NOMO-1 treated with DMSO at 0.1 percent for 48 hours (cell line): ENCODE results near the gene SYS1.

Source experiments
- DNase-seq: peaks from one replicate; lab custom pipeline; 2025; ENCODE audit not compliant: unreplicated experiment; lab: John Stamatoyannopoulos, UW

SYS1 gene

GRCh38 chr20:45378191-45378590, 15.2 kb downstream of the SYS1 start, which contains the start of gene TP53TG5:
Gene TP53TG5 (minus strand): TSS chr20:45378325. CDS start chr20:45378236, 89 bp downstream.
- no peak for DNase-seq

GRCh38 chr20:45387274-45387673, 24.3 kb downstream of the SYS1 start:
- no peak for DNase-seq

DNA sequence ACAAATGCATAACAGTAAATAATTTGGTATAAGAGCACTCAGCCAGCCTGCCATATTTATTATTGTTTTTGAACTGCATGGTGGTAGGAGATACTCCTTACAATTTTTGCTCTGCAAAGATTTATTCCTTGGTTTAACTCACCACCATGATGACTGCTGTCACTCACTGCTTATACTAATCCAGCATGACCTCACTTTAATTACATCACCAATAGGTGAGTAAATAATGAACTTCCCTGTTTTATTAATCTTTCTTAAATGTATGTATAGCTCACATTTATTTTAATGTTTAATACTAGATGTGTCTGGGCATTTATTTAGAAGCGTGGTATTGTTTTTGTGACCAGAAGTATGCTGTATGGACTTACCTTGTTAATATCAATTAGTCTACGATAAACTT, 28.0 kb downstream of the SYS1 start:
- no peak for DNase-seq

DNA sequence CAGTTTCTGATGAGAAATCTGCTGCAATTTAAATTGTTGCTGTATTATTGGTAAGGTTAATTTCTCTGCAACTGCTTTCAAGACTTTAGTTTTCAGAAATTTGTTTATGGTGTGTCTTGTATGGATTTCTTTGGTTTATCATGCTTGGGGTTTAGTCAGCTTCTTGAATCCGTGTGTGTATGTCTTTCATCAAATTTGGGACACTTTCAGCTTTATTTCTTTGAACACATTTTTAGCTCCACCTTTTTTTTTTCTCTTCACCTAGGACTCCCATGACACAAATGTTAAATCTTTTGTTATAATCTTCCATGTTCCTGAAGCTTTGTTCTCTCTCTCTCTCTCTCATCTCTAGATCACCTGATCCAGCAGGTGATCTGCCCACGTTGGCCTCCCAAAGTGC, 28.6 kb downstream of the SYS1 start:
- no peak for DNase-seq

- no peak for DNase-seq
Observed at GRCh38 chr20:45392733-45393132, 29.8 kb downstream of the SYS1 start.

DNA sequence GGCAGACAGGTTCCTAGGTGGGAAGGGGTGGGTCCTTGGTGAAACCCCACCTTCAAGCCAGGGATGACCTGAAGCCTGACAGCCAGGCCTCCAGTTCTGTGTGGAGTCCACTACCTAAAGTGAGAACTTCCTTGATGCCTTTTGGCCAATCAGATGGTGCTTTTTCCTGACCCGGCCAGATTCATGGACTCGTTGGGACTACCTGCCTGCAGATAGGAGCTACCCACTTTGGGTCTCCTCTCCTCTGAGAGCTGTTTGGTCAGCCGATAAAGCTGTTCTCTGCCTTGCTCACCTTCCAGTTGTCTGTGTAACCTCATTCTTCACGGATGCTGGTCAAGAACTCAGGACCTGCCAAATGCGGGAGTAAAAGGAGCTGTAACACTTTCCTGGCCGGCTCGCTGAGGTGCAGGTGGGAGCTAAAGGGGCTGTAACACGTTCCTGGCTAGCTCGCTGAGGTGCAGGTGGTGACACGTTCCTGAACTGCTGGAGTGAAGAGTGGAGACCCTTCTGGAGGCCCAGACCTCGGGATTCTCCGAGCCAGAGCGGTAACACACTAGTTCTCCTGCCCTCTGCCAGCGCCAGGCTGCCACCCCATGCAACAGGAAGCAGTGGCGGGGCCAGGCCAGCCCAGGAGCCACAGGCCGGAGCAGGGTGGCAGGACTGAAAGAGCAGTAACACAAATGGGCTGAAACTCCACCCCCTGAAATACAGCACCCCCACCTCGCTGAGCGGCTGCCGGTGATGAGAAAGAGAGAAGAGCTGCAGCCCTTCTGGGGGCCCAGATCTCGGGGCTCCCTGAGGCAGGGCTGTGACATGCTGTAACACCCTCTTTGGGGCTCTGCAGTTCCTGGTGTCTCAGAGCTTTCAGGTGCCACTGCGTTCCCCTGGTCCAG, 31.5 kb downstream of the SYS1 start:
- DNase-seq = no peak

- no peak for DNase-seq
Observed at GRCh38 chr20:45395114-45395415, 32.1 kb downstream of the SYS1 start.

DNA sequence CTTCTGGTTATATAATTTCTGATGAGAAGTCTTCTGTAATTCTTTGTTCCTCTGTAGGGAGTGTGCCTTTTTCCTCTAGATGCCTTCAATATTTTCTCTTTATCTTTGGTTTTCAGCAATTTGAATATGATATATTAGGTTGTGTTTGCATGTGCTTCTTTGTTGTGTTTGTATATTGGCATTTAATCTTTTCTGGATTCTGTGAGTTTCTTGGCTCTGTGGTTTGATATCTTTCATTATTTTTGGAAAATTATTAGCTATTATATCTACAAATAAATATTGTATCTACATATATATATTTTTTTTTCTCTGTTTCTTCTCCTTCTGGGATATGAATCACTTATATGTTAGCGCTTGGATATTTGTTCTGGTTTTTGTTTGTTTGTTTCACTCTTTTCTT, 36.1 kb downstream of the SYS1 start:
- no peak for DNase-seq

DNA sequence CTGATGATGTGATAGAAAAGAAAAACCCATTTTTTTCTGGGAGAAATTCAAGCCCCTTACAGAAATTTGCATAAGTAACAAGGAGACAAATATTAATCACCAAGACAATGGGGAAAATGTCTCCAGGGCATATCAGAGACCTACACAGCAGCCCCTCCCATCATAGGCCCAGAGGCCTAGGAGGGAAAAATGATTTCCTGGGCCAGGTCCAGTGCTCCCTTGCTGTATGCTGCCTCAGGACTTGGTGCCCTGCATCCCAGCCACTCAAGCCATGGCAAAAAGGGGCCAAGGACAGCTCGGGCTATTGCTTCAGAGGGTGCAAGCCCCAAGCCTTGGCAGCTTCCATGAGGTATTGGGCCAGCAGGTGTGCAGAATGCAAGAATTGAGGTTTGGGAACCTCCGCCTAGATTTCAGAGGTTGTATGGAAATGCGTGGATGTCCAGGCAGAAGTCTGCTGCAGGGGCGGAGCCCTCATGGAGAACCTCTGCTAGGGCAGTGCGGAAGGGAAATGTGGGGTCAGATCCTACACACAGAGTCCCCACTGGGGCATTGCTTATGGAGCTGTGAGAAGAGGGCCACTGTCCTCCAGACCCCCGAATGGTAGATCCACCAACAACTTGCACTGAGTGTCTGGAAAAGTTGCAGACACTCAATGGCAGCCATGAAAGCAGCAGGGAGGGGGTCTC, 37.5 kb downstream of the SYS1 start:
- DNase-seq = no peak

DNA sequence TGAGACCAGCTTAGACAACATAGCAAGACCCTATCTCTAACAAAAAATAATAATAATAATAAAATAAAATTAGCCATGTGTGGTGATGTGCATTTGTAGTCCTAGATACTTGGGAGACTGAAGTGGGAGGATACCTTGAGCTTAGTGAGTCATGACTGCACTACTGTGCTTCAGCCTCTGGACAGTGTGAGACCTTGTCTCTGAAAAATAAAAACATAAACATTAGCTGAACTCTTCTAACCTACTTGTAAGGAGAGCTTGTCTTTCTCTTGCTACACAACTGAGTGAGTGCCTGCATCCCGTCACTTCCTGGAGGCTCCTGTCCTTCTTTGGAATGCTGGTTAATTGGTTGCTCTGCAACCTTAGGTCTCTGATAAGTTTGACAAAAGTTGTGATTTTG, 40.0 kb downstream of the SYS1 start:
- DNase-seq = no peak

DNA sequence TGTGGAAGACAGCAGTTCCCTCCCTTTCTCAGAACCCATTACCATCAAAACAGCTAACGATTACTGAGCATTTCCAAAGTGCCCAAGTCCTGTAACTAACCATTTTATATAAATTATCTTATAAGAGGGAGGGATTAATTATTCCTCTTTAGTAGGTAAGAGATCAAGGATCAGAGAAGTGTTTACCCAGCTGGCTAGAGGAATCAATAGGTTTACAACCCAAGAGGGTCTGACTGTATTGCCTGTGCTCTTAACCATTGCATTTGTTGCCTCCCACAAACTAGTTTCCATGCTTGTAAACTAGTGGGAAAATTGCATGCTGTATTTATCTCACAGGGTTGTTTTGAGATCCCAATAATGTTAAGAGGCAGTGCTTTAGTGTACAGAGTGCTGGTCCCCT, 41.5 kb downstream of the SYS1 start:
- DNase-seq = no peak

- no peak for DNase-seq
Observed at GRCh38 chr20:45405571-45406259, 42.8 kb downstream of the SYS1 start.

GRCh38 chr20:45406260-45407066, 43.5 kb downstream of the SYS1 start:
- DNase-seq = no peak

- DNase-seq = no peak
Observed at GRCh38 chr20:45407067-45407745, 44.2 kb downstream of the SYS1 start.

DNA sequence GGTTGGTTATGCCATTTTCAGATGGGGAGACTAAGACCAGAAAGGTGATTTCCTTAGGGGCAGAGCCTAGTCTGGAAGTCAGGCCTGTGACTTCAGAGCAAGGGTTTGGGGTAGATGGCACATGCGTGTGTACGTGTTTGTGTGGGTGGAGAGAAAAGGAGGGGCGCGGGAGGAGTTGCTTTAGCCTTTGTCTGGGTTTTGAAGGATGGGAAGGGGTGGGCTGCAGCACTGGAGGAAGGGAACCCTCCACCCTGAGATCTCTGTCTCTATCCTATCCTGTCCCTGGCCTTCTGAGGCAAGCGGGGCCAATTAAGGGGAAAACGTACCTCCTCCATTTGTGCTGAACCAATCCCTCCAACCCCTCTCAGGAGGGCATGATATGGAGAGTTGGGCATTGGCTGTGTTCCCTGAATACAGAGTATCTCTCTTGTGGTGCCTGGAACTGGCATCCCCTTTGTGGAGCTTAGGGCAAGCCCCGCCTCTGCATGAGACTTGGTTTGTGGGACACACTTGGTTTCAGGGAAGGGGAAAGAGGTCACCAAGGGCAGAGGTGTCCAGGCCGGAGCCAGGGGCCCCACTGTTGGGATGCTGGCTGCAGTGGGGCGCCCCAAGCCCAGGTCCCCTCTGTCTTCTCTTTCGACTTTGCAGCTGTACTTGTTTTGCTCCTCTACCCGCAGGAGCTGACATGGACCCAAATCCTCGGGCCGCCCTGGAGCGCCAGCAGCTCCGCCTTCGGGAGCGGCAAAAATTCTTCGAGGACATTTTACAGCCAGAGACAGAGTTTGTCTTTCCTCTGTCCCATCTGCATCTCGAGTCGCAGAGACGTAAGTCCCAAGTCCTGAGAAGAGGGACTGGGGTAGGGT, 45.1 kb downstream of the SYS1 start, which contains the start of gene DBNDD2:
DBNDD2 (plus strand) TSS at position 507 of the 863 bp plus-strand sequence; CDS start at position 686, 179 bp downstream.
- no peak for DNase-seq

DNA sequence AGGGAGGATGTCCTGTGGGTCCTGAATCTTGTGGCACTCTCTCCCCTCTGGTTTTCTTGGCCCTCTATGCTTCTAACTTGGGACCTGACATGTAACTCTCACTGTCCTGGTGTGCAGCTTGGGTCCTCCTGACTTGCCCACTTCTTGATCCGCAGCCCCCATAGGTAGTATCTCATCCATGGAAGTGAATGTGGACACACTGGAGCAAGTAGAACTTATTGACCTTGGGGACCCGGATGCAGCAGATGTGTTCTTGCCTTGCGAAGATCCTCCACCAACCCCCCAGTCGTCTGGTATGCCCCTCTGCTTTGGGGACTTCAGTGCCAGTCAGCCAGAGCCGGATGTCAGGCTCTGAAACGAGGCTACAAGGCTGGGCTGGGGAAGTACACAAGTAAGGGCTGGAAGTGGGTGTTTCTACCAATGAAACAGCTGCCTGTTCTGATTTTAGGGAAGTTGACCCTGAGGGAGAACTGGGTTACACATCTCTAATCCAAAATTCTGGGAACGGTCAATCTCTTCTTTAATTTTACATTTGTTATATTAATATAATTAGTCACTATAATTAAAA, 45.8 kb downstream of the SYS1 start:
- peak; percentile 42 for DNase-seq

GRCh38 chr20:45409521-45410272, 46.7 kb downstream of the SYS1 start:
- DNase-seq = no peak

DNA sequence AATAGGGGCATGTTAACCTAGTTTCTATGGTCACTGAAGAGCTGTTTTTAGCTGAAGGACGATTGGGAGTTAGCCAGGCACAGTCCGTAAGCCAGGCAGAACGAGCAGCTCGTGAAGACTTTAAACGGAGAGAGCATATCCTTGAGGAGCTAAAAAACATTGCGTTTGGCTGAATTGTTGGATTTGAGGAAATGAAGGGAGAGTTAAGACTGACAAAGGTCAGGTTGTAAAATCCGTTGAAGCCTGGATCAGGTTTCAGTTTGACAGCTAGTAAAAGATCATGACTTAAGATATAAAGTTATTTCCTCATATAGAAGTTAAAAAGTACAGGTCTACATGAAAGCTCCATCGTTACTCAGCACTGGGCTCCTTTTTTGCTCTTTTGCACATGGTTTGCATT, 47.9 kb downstream of the SYS1 start:
- DNase-seq = no peak
